Tibial nerve (tissue), 4 donors: ENCODE measurements around the gene ZNF726. TPM values are rescaled to one million over a fixed set of nuclear protein-coding genes. Genes with fewer than 3 reads are reported as not detected.

Source experiments
- DNase-seq, 2 donors: peaks; one replicate each; pipeline ENCODE4 v3.0.0-alpha.2; 2019; ENCODE audit warnings: low spot score in 2 of 2
- H3K27ac ChIP-seq, 4 donors: fragments of 200-600 bp; sonication (generic) in 3 of 4; one replicate each; pipeline ENCODE4 v1.5.1; 2017 to 2019; ENCODE audit warnings: mild to moderate bottlenecking in 1 of 4
- H3K27me3 ChIP-seq, 2 donors: fragments of 200-600 bp; sonication (generic) in 1 of 2; one replicate each; pipeline versions ENCODE4 v1.5.1 to v1.6.0; 2017 to 2019
- H3K36me3 ChIP-seq, 3 donors: fragments of 200-600 bp; sonication (generic); one replicate each; pipeline ENCODE4 v1.5.1; 2018 to 2019
- H3K4me1 ChIP-seq, 4 donors: fragments of 200-600 bp; sonication (generic) in 3 of 4; one replicate each; pipeline ENCODE4 v1.5.1; 2017 to 2019
- H3K4me3 ChIP-seq, 4 donors: fragments of 200-600 bp; sonication (generic) in 3 of 4; one replicate each; pipeline ENCODE4 v1.5.1; 2017 to 2019; ENCODE audit warnings: mild to moderate bottlenecking in 1 of 4, moderate library complexity in 1 of 4
- H3K9me3 ChIP-seq, 4 donors: fragments of 200-600 bp; sonication (generic) in 3 of 4; one replicate each; pipeline ENCODE4 v1.5.1; 2017 to 2019
- CTCF ChIP-seq, 5 experiments: fragments of 200-600 bp in 3 of 5; fragments of 450-650 bp in 2 of 5; sonication (generic) in 3 of 5; IDR thresholded peaks; one replicate each; pipeline ENCODE4 v1.5.1; 2016 to 2019; ENCODE audit warnings: antibody characterized with exemption in 5 of 5, mild to moderate bottlenecking in 3 of 5, moderate library complexity in 2 of 5
- EP300 ChIP-seq, 2 donors: sonication (generic); formaldehyde crosslinking; IDR thresholded peaks; one replicate each; pipeline ENCODE4 v1.6.1; 2017; ENCODE audit warnings: antibody characterized with exemption in 2 of 2, mild to moderate bottlenecking in 1 of 2
- POLR2A ChIP-seq, 2 donors: fragments of 450-650 bp; IDR thresholded peaks; one replicate each; pipeline ENCODE4 v1.6.1; 2017; ENCODE audit warnings: antibody characterized with exemption in 2 of 2, mild to moderate bottlenecking in 2 of 2, moderate library complexity in 2 of 2
- WGBS, 2 donors: methylation state at CpG; one replicate each; pipeline ENCODE4 v1.1.5; 2018; 5-methylcytosine and 5-hydroxymethylcytosine counted together
- total RNA-seq, 4 donors: library from RNA; depleted of rRNA; stranded (reverse); fragments of >200 nt; gene quantifications; one replicate each; pipeline ENCODE4 v1.1.0, GENCODE V29; 2016

Gene ZNF726
- total RNA-seq, 4 donors from 2014 or later = 0.22 to 0.42 (median 0.35) TPM

GRCh38 chr19:23904406-23904805, 10.3 kb upstream of the ZNF726 start:
- peaks cover 0 to 28% (median 0%) of the 10 kb centered on the region in 4 donors for H3K9me3 ChIP-seq
- no peaks in the 10 kb centered on the region for H3K36me3 ChIP-seq
- no peaks in the 10 kb centered on the region for H3K4me1 ChIP-seq
- 58 to 64% methylated on average over 3 of the region's 3 CpGs for WGBS, 2 donors
- H3K27ac ChIP-seq = no peak overlapping the region
- DNase-seq = no peak
- H3K4me3 ChIP-seq = no peak overlapping the region
- TF ChIP-seq EP300 (IDR thresholded peaks at IDR 0.05) (no peak), POLR2A (IDR thresholded peaks at IDR 0.05) (no peak), CTCF (IDR thresholded peaks at IDR 0.05) (no peak)
- no peaks in the 10 kb centered on the region for H3K27me3 ChIP-seq

GRCh38 chr19:23905771-23906170, 8.9 kb upstream of the ZNF726 start:
- no peaks in the 10 kb centered on the region for H3K4me1 ChIP-seq
- H3K4me3 ChIP-seq = no peak overlapping the region
- no peaks in the 10 kb centered on the region for H3K36me3 ChIP-seq
- no peak for TF ChIP-seq EP300 (IDR thresholded peaks at IDR 0.05)
- TF ChIP-seq CTCF (IDR thresholded peaks at IDR 0.05) = no peak
- 82% methylated on average over 4 of the region's 4 CpGs for WGBS, 2 donors
- H3K27me3 ChIP-seq = no peaks in the 10 kb centered on the region
- no peak for DNase-seq
- H3K27ac ChIP-seq = no peak overlapping the region
- H3K9me3 ChIP-seq = peaks cover 0 to 28% (median 0%) of the 10 kb centered on the region in 4 donors

- H3K9me3 ChIP-seq = peaks cover 0 to 28% (median 0%) of the 10 kb centered on the region in 4 donors
- H3K4me1 ChIP-seq = no peaks in the 10 kb centered on the region
- no peak for TF ChIP-seq POLR2A (IDR thresholded peaks at IDR 0.05)
- no peak for TF ChIP-seq EP300 (IDR thresholded peaks at IDR 0.05)
- no peak for TF ChIP-seq CTCF (IDR thresholded peaks at IDR 0.05)
- H3K27ac ChIP-seq = no peak overlapping the region
- H3K36me3 ChIP-seq = no peaks in the 10 kb centered on the region
- DNase-seq = no peak
- no peak overlapping the region for H3K4me3 ChIP-seq
- 69 to 86% methylated on average over 2 of the region's 2 CpGs for WGBS, 2 donors
- H3K27me3 ChIP-seq = no peaks in the 10 kb centered on the region
These were observed 7.9 kb upstream of the ZNF726 start for GRCh38 chr19:23906835-23907234.

- Histone ChIP-seq H3K36me3 (no peaks in the 10 kb centered on the region), H3K4me1 (no peaks in the 10 kb centered on the region), H3K27ac (no peak overlapping the region), H3K27me3 (no peaks in the 10 kb centered on the region), H3K4me3 (no peak overlapping the region), H3K9me3 (peaks cover 0 to 28% (median 0%) of the 10 kb centered on the region in 4 donors)
- DNase-seq = no peak
- TF ChIP-seq EP300 (IDR thresholded peaks at IDR 0.05) (no peak), CTCF (IDR thresholded peaks at IDR 0.05) (no peak), POLR2A (IDR thresholded peaks at IDR 0.05) (no peak)
These were observed 6.5 kb upstream of the ZNF726 start for GRCh38 chr19:23908165-23908564.

- Histone ChIP-seq H3K4me3 (no peak overlapping the region), H3K4me1 (peaks cover 0 to 2% (median 0%) of the 10 kb centered on the region in 4 donors), H3K27me3 (no peaks in the 10 kb centered on the region), H3K9me3 (peaks cover 0 to 18% (median 0%) of the 10 kb centered on the region in 4 donors), H3K36me3 (no peaks in the 10 kb centered on the region), H3K27ac (no peak overlapping the region)
- TF ChIP-seq CTCF (IDR thresholded peaks at IDR 0.05) = no peak
- DNase-seq = no peak
These were observed 5.5 kb upstream of the ZNF726 start for GRCh38 chr19:23909222-23909621.
